HG03521 (cell line): Measurements from ENCODE around the gene TNIK.

ENCODE experiments used
- ATAC-seq: cut with Tn5 transposase; IDR thresholded peaks from one replicate; pipeline ENCODE4 v1.9.1; 2021; ENCODE audit warnings: mild to moderate bottlenecking, moderate library complexity; ENCODE audit not compliant: unreplicated experiment

The TNIK gene

DNA sequence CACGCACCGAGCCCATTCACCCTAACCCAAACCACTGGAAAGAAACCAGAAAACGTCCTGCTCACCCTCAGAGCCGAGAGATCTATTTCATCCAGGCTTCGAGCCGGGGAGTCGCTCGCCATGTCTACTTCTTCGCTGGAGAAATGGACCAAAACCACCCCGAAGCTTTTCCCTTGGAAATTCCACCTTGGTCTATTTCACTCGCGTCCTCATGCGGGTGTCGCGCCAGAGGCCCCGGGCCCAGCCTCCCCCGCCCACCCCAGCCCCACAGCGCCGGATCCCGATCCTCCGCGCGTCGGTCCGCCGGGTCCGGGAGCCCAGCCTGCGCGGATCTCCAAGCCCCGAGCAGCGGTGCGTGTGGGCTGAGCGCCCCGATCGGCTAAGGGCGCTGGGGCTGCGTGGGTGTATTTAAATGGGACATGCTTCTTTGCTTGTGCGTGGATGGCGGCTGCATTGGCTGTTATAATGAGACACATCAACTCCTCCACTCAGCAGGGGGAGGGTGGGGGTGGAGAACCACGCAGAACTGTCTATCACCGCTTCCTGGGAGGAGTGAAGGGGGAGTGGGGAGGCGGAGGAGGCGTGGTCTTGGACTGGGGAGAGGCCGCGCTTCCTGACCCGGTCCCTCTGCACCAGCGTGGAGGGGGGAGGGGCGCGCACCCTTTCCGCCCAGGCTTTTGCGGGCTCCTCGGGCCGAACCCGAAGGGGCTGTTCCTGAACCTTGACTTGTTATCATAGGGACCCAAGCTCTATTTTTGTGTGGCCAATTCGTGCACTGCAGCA is at the start of gene TNIK:
Gene TNIK, minus strand, starts transcription at position 464 of the 783 bp plus-strand sequence. Its CDS starts 342 bp downstream, at position 122.
- peak; percentile 75 for ATAC-seq

DNA sequence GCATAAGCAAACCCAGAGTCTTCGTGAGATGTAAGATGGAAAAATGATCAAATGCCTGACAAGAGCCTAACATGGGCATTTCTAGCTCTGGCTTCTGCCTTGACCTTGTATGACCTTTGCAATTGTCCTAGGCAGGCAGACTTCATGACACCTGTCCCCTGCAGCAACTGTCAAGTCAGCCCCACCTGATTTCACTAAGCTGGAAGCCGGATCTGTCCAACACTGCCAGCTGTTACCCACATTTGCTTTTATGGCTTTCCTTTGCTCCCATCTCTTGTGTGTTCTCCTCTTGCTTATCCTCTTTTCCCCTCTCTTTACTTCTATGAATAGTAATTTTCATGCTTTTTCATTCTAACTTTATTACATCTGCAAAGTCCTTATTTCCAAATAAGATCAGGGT is 48.5 kb upstream of the TNIK start:
- no peak for ATAC-seq

DNA sequence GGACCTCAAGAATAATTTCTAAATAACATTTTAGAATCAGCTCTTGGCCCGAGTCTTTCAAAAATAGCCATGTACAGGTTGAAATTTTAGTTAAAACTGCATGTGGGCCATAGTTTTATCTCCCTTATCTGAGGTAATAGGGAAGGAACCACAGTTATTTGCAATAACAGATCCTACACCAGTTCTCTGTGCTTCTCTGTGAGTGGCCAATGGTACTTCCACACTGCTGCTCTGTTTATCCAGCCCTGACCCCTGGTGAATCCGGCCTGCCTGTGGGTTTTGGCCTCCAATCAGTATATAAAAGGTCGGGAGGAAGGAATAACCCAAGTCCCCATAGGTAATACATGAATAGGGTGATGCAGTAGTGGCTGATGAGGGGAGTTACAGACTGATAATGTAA is 48.0 kb upstream of the TNIK start:
- no peak for ATAC-seq

DNA sequence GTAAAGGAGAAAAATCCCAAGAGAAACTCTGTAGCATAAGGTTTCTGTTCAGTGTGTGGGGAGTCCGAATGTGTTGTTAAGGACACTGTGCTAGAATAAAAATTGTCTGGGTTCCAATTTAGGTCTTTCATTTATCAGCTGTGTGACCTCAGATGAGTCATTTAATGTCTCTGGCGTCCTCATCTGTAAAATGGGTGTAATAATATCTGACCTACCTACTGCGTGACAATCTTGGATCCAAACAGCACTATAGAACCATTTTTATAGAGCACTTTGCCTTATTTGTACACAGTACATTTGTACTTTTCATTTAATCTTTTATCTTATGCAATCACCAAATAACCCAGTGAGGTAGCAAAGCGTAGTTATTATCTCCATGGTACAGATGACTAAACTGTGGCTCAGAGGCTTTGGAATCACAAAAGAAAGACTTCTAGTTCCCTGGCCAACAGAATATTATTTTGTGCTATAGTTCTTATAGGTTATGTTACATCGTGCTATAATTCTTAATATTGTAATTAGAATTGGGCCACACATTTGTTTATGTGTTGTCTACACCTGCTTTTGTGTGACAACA is 46.6 kb upstream of the TNIK start:
- ATAC-seq, result no peak

DNA sequence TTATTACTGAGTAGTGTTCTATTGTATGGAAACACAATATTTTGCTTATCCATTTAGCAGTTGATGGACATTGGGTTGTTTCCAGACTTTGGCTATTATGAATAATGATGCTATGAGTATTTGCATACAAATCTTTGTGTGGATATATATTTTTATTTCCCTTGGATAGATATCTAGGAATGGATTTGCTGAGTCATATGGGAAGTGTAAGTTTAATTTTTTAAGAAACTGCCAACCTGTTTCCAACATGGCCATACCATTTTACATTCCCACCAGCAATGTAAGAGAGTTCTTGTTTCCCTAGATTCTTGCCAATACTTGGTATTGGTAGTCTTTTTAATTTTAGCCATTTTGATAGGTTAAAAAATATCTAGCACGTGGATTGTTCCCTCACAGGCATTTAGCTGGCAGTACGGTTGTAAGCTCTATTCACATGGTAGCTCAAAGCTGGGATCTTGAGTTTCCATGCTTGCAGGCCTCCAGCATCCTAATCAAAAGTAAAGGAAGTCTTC is 45.7 kb upstream of the TNIK start:
- ATAC-seq, result no peak

DNA sequence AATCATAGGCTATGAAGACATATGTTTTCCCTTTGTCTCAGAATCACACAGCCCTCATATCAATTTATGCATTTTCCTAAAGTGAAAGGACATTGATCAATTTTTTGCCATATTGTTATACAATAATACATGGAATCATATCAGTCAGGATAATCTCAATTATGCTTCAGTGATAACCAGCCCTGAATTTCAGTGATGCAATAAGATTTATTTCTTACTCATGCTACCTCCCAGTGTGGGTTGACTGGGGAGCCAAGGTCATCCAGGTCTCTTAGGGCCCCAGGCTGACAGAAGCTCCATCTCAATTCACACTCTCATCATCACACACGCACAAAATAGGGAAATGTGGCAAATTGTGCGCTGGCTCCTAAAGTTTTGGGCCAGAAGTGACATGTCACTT is 44.2 kb upstream of the TNIK start:
- ATAC-seq, result no peak

DNA sequence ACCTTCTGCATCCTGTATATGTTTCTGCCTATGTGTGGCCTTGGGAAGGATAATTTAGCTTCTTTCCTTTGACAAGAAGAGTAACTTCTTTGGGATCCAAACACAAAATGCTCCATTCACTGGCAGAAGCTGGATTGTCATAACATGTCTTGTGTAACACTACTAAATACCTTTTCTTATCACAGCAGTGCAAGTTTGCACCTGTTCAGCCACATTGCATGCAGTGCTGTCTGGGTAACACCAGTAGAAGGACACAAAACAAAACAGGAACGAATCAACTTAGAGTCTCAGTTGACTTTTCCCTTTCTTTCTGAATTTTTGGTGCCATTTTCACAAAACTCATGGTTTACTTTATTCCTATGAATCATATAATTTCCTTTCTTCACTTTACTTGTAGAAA is 43.6 kb upstream of the TNIK start:
- no peak for ATAC-seq

DNA sequence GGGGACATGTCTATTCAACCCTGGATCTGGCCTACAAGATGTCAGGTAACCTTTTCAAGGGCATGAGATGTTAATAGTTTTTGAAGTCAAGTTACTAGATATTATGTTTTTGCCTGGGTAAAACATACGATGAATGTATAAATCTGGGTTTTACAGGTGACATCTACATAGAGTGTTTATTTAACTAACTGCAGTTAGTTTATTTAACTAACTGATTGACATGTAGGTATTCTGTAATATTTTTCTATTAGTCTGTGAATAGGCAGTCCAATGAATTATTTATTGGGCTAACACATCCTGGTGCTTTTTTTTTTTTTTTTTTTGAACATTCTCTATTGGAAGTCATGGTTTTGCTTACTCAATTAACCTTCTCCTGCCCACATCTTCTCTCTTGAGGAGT is 38.7 kb upstream of the TNIK start:
- ATAC-seq, result no peak

DNA sequence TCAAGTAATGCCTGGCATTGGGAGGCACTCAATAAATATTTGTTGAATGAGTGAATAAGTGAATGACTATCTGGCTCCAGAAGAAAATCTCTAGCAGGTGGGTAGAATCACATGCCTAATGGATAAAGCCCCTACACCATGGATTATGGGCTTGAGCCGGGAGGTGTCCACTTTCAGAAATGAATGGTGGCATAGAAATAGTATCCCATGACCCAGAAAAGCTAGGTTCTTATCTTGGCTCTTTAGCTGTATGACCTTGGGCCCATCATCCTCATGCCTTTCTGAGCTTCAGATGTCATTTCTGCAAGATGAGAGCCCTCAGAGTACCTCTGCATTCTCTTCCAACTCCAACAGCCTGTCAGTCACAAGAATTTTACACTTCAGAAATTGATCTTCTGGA is 37.3 kb upstream of the TNIK start:
- ATAC-seq, result no peak

DNA sequence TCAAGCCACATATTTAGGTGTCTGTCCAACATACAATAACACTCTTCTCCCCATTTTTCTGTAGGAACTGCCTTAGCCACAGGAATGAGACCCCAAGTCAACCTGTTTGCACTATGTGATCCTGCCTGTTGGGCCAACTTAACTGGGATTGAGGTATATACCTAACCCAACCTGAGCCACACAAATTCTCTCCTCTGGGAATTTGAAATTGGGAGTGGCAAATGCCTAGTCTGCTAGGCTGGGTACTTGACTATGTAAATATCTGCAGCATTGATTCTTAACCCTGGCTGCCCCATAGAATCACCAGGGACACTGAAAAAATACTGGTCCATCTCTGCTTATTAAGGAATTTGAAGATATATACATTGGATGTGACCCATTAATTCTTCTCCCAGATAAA is 35.2 kb upstream of the TNIK start:
- ATAC-seq, result no peak

DNA sequence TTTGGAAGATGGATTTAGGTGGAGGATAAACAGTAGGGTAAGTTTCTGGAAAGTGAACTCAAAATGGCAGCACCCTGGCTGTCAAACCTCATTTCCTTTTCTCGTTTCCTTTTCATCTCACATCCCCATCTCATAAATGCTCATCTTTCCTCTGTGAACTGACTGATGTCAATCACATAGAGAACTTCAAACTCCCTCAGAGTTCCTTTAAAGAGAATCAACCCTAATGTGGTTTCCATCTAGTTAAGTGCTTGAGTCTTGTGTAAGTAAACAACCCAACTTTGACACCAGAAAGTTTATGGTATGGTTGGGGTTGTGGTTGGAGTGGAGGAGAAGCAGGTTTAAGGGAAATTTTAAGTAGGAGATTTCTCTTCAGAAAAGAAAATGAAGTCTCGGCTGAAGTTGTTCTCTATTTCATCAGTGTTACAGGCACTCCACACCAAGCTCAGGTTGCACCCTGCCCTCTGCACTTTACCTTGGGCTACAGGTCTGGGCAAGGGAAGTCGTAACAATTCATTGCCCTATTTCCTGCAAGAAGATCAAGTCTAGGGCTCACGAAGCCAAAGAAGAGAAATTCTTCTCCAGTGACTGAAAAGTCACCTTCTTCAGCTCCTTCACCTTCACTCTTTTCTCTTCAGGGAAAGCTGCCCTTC is 34.4 kb upstream of the TNIK start:
- no peak for ATAC-seq

DNA sequence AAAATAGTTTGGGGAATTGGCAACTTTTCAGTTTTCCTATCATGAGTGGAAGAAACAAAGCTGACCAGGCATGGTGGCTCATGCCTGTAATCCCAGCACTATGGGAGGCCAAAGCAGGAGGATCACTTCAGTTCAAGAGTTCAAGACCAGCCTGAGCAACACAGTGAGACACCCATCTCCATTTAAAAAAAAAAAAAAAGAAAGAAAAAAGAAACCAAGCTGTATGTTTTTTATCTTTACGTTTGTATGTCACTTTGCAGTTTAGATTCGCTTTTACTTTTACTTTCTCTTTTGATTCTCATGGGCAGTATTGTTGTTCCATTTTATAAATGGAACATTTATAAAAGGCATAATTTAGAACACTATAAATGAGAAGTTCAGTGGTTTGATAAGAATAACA is 31.2 kb upstream of the TNIK start:
- ATAC-seq, result no peak

DNA sequence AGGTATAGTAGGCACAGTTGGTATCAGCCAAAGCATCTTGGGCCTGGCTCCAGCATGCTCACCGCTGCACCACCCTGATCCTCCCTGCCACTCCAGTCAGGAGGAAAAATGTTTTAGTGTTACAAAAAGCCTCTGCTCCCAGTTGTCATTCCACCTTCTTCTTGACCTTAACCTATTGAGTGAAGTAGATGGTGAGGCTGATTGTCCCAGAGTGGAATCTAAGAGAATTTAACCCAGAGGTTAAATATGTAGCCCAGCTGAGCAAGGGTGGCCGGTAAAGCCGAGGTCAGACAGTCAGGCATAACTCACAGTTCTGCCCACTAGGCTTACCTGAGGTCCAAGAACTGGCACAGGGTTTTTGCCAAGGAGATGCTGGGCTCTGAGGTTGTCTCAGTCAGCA is 30.7 kb upstream of the TNIK start:
- no peak for ATAC-seq

DNA sequence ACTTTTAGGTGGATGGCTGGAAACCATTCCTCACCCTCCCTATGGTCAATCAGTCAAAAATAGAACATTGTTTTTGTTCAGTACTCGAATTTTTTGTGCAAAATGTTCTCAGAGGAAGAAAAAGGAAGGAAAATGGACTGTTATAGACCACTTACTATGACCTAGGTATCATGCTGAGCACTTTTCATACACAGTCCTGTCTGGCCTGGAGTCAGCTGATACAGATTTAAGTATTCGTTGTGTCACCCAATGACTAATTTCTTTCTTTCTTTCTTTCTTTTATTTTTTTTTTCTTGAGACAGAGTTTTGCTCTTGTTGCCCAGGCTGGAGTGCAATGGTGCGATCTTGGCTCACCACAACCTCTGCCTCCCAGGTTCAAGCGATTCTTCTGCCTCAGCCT is 29.1 kb upstream of the TNIK start:
- no peak for ATAC-seq

DNA sequence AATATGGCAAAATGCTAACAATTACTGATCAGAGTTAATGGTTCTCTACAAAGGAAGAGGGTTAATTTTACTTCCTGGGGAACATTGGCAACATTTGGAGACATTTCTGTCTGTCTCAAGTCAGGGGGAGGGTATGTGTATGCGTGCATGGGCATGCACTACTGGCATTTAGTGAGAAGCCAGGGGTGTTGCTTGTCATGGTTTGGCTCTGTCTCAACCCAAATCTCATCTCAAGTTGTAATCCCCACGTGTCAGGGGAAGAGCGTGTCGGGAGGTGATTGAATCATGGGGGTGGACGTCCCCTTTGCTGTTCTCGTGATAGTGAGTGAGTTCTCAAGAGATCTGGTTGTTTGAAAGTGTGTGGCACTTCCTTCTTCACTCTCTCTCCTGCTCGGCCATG is 28.3 kb upstream of the TNIK start:
- ATAC-seq, result no peak

DNA sequence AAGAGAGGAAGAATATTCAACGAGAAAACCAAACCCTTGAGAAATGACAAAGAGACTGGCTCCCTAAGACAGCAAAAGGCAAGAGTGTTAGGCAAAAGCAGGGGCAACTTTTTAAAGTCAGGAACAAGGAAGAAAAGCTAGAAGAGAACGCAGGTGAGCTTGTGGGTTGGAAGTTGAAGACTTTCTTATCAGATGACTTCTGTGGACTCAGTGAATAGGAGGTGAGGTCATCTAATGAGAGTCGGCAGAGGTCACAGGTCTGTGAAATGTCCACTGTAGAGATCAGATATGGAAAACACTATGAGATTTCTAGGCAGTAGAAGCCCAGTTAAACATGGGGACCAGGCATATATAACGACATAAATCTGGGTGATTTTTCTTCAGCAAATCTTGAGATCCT is 27.2 kb upstream of the TNIK start:
- no peak for ATAC-seq

DNA sequence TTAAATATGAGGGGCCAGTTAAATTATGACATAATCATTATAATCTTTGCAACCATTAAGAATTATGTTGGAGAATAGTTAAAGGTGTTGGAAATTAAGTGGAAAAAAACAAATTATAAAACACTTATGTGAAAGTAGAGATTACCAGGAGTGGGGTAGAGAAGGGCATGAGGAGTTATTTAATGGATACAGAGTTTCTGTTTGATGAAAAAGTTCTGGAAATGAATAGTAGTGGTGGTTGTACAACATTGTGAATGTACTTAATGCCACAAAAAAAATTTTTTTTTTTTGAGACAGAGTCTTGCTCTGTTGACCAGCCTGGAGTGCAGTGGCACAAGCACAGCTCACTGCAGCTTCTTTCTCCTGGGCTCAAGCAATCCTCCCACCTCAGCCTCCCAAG is 25.1 kb upstream of the TNIK start:
- ATAC-seq, result no peak

DNA sequence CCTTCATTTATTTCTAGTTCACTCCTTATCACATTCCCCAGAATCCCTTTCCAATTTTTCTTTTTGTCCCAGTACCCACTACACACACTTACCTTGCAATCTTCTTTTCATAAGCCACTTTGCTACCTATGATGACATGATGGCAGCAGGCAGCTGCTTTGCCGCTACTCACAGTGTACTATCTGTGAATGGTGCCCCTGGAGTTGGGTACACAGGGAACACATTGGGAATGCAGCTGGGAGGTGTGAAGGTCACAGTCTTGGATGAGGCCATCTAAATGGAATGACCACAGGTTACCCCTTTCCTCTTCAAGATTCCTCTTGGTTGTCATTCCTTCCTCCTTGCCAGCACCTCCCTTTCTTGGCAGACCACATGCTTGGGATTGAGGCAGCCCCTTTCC is 20.8 kb upstream of the TNIK start:
- ATAC-seq, result no peak

DNA sequence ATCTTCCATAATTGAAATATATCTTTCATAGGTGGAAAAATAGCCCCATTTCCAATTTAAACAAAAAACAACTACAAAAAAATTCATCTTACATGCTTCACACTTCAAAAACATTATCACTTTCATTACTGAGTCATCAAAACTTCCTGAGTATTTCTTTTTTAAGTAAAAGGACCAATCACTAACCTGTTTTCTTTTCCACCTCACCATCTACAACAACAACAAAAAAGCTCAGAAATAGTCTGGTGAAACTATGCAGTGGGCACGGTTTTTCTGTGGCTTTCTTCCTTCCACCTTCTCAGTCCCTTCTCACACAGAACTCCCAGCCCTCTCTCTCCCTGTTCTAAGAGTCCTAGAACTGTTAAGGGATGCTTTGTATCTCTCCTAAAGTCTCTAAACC is 20.3 kb upstream of the TNIK start:
- no peak for ATAC-seq

DNA sequence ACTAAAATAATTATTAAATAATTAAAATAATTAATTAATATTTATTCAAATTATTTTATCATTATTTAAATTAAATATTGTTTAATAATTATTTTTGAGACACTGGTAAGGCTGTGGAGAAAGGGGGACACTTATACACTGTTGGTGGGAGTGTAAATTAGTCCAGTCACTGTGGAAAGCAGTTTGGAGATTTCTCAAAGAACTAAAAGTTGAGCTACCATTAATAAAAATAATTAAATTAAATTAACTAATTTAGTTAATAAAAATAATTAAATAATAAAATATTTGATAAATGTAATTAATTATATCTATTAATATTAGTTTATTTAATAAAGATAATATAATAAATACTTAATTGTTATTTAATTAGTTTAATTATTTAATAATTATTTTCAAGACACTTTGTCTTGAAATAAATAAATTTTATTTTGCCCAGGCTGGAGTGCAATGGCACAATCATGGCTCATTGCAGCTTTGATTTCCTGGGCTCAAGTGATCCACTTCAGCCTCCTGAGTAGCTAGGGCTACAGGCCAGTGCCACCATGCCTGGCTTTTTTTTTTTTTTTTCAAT is 16.4 kb upstream of the TNIK start:
- ATAC-seq, result no peak

DNA sequence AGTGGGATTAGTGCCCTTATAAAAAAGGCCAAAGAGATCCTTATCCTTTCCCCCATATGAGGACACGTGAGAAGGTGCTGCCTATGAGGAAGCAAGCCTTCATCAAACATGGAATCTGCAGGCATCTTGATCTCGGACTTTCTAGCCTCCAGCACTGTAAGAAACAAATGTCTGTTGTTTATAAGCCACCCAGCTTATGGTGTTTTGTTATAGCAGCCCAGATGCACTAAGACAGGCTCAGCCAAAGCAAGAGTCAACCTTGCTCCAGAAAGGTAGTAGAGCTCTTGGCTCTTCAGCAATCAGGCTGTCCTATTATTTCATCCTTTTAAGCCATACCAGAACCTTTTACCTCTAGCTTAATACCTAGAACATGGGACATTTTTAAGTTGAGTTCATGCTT is 12.3 kb upstream of the TNIK start:
- no peak for ATAC-seq

DNA sequence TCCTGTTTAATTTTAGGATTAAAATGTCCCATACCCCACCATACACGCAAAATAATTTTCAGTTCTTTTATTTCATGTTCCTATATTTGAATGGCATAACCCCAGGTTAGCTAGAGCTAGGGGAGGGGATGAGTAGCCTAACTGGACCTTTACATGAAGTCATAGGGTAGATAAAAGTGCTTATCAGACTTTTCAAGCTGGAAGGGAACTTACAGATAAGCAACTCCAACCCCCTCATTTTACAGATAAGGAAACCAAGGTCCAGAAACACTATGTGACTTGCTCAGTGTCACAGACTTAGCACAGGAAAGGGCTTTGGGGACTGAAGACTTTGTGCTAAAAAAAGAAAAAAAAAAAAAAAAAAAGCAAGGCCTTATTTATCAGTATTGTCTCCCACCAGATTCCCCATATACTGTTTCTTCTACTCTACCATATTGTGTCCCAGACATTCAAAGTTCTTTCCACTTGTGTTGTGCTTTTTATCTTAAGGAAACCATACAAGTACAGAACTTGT is 10.6 kb upstream of the TNIK start:
- ATAC-seq, result no peak
